Measurements from ENCODE around the gene PLA2G7.
"Not testable (repeated sequence)": the region's sequence is repeated elsewhere in the genome, so short reads cannot be mapped to it uniquely, and the experiment has no call there.

The PLA2G7 gene

GRCh38 chr6:46734867-46735719 lies at the start of gene PLA2G7:
TSS of gene PLA2G7 (minus strand) at chr6:46735375. CDS start at chr6:46722891, 12,484 bp downstream.
- TF ChIP-seq JUND (IDR thresholded peaks at IDR 0.05; ENCODE audit: low read depth), result no peak
- peak; percentile 69 to 87 for DNase-seq (ENCODE audit: low read depth in 1 of 2, low spot score in 1 of 2)
- in situ Hi-C loops (cut with HindIII; ENCODE audit: low pct_unique_long_range_greater_than_20kb, low sequenced_read_pairs), result no loop called here

- in situ Hi-C loops (cut with HindIII; ENCODE audit: low pct_unique_long_range_greater_than_20kb, low sequenced_read_pairs), result no loop called here
- DNase-seq (ENCODE audit: low read depth in 1 of 2, low spot score in 1 of 2), result no peak
- TF ChIP-seq JUND (IDR thresholded peaks at IDR 0.05; ENCODE audit: low read depth), result no peak
Measured at GRCh38 chr6:46784535-46784934, 49.4 kb upstream of the PLA2G7 start.

GRCh38 chr6:46781478-46782378 lies 46.6 kb upstream of the PLA2G7 start:
- TF ChIP-seq JUND (IDR thresholded peaks at IDR 0.05; ENCODE audit: low read depth), result no peak
- peak; percentile 42 to 84 for DNase-seq (ENCODE audit: low read depth in 1 of 2, low spot score in 1 of 2)
- in situ Hi-C loops (cut with HindIII; ENCODE audit: low pct_unique_long_range_greater_than_20kb, low sequenced_read_pairs), result no loop called here

- in situ Hi-C loops (cut with HindIII; ENCODE audit: low pct_unique_long_range_greater_than_20kb, low sequenced_read_pairs), result no loop called here
- DNase-seq (ENCODE audit: low read depth in 1 of 2, low spot score in 1 of 2), result no peak
- no peak for TF ChIP-seq JUND (IDR thresholded peaks at IDR 0.05; ENCODE audit: low read depth)
Measured at GRCh38 chr6:46777476-46778346, 42.5 kb upstream of the PLA2G7 start.

- DNase-seq (ENCODE audit: low read depth in 1 of 2, low spot score in 1 of 2), result no peak
- no peak for TF ChIP-seq JUND (IDR thresholded peaks at IDR 0.05; ENCODE audit: low read depth)
- in situ Hi-C loops (cut with HindIII; ENCODE audit: low pct_unique_long_range_greater_than_20kb, low sequenced_read_pairs), result no loop called here
Measured at GRCh38 chr6:46776070-46776712, 41.0 kb upstream of the PLA2G7 start.

- in situ Hi-C loops (cut with HindIII; ENCODE audit: low pct_unique_long_range_greater_than_20kb, low sequenced_read_pairs); DNase-seq (ENCODE audit: low read depth in 1 of 2, low spot score in 1 of 2): not testable (repeated sequence)
Measured at GRCh38 chr6:46774736-46775135, 39.6 kb upstream of the PLA2G7 start.

- in situ Hi-C loops (cut with HindIII; ENCODE audit: low pct_unique_long_range_greater_than_20kb, low sequenced_read_pairs), result no loop called here
- no peak for DNase-seq (ENCODE audit: low read depth in 1 of 2, low spot score in 1 of 2)
- no peak for TF ChIP-seq JUND (IDR thresholded peaks at IDR 0.05; ENCODE audit: low read depth)
Measured at GRCh38 chr6:46773201-46773855, 38.2 kb upstream of the PLA2G7 start.

GRCh38 chr6:46772762-46773161 lies 37.6 kb upstream of the PLA2G7 start:
- in situ Hi-C loops (cut with HindIII; ENCODE audit: low pct_unique_long_range_greater_than_20kb, low sequenced_read_pairs), result no loop called here
- TF ChIP-seq JUND (IDR thresholded peaks at IDR 0.05; ENCODE audit: low read depth), result no peak
- no peak for DNase-seq (ENCODE audit: low read depth in 1 of 2, low spot score in 1 of 2)

GRCh38 chr6:46772016-46772415 lies 36.8 kb upstream of the PLA2G7 start:
- DNase-seq (ENCODE audit: low read depth in 1 of 2, low spot score in 1 of 2), result no peak
- in situ Hi-C loops (cut with HindIII; ENCODE audit: low pct_unique_long_range_greater_than_20kb, low sequenced_read_pairs), result no loop called here
- no peak for TF ChIP-seq JUND (IDR thresholded peaks at IDR 0.05; ENCODE audit: low read depth)

GRCh38 chr6:46764961-46765360 lies 29.8 kb upstream of the PLA2G7 start:
- in situ Hi-C loops (cut with HindIII; ENCODE audit: low pct_unique_long_range_greater_than_20kb, low sequenced_read_pairs), result no loop called here
- DNase-seq (ENCODE audit: low read depth in 1 of 2, low spot score in 1 of 2), result no peak
- TF ChIP-seq JUND (IDR thresholded peaks at IDR 0.05; ENCODE audit: low read depth), result no peak

- in situ Hi-C loops (cut with HindIII; ENCODE audit: low pct_unique_long_range_greater_than_20kb, low sequenced_read_pairs); DNase-seq (ENCODE audit: low read depth in 1 of 2, low spot score in 1 of 2): not testable (repeated sequence)
Measured at GRCh38 chr6:46764280-46764679, 29.1 kb upstream of the PLA2G7 start.
